Measurements from ENCODE around the gene EDAR.

- TF ChIP-seq EZH2 (IDR thresholded peaks at IDR 0.05; ENCODE audit: borderline replicate concordance, control insufficient read depth, low read depth, low read length), result no peak
- no peak for TF ChIP-seq ZNF274 (IDR thresholded peaks at IDR 0.05; ENCODE audit: insufficient read depth, insufficient read length)
- no peak for TF ChIP-seq BHLHE40 (IDR thresholded peaks at IDR 0.05; ENCODE audit: borderline replicate concordance in 1 of 2, low read depth in 2 of 2, low read length in 1 of 2)
- no peak for TF ChIP-seq CBFB (IDR thresholded peaks at IDR 0.05; ENCODE audit: low read depth)
- TF ChIP-seq CTCF (IDR thresholded peaks at IDR 0.05 in 2 of 3, conservative IDR thresholded peaks at IDR 0.05 in 1 of 3; ENCODE audit: control insufficient read depth in 2 of 3, extremely low read depth in 1 of 3, insufficient read depth in 1 of 3, low read depth in 3 of 3, low read length in 3 of 3), result no peak
- no peak for TF ChIP-seq EGR1 (IDR thresholded peaks at IDR 0.05; ENCODE audit: borderline replicate concordance in 1 of 2, low read depth in 2 of 2, low read length in 2 of 2)
- TF ChIP-seq ESRRA (IDR thresholded peaks at IDR 0.05; ENCODE audit: low read length), result no peak
- TF ChIP-seq POLR2AphosphoS5 (IDR thresholded peaks at IDR 0.05; ENCODE audit: low read length), result no peak
- TF ChIP-seq NRF1 (conservative IDR thresholded peaks at IDR 0.05; ENCODE audit: low read depth, low read length), result no peak
- TF ChIP-seq EP300 (IDR thresholded peaks at IDR 0.05; ENCODE audit: borderline replicate concordance in 1 of 2, control insufficient read depth in 1 of 2, low read depth in 2 of 2, low read length in 2 of 2), result no peak
- no peak for TF ChIP-seq SIN3A (IDR thresholded peaks at IDR 0.05; ENCODE audit: low read depth, low read length)
- no peak for TF ChIP-seq TBL1XR1 (IDR thresholded peaks at IDR 0.05; ENCODE audit: low read depth, low read length)
Measured at GRCh38 chr2:108983061-108983460, 6.0 kb downstream of the EDAR start.
